NCI-H2107 treated with DMSO at 0.1 percent for 48 hours (cell line): ENCODE results near the gene ID4.
A peak's percentile ranks its signal among the peaks of the same experiment; 100 is the strongest.
"Not testable (repeated sequence)": the region's sequence is repeated elsewhere in the genome, so short reads cannot be mapped to it uniquely, and the experiment has no call there.

Experiments
- DNase-seq: peaks from one replicate; lab custom pipeline; 2025; ENCODE audit not compliant: unreplicated experiment; lab: John Stamatoyannopoulos, UW

ID4 gene

DNA sequence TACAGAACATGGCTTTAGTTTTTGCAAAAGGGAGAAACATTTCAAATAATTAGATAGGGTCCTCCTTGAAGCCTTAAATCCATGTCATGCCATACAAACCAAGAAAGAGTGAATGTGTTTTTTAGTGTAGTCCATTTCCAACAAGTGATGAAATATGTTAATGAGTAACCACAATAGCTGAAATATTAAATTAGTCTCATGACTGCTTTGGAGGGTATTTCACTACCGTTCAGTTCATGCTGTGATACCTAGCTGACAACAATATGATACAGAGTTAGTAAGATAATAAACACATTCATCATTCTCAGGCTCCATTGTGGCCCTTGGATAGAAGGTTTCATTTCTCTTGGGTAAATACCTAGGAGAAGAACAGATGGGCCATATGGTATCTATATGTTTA, 5.8 kb upstream of the ID4 start:
- no peak for DNase-seq

DNA sequence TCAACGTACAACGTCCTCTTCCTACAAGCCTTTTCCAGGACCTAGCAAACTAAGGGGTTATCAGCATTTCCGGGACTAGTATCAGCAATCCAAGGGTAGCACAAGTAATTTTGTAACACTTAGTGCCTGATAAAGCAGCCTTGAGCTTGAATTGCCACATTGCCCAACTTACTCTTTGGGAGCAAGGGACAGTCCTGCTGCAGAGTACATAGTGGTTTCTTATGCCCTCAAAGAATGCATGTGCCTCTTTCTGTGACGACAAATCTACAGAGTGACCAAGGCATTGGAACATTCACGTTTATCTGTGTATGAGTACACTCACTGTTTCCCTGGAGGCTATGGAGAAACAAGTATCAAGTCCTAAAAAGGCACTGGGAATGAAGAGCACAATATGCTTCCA, 3.2 kb upstream of the ID4 start:
- DNase-seq: no peak

- no peak for DNase-seq
These were observed 2.3 kb upstream of the ID4 start for GRCh38 chr6:19834858-19835257.

DNA sequence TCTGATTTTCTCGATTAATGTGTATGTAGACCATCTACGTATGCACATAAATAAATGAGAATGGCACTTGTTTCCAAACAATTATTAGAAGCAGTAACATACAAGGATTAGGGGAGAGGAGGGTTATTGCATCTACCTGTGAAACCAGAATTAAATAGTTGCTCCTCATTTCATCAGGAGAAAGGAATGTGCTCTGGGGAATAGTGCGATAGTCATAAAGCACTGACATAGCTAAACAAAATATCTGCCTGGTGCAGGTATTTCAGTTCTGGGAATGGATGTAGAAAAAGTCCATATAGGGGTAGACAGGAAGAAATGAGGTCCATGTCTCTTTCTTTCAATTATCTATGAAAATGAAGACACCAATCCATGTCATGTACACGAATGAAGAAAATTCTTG, 1.6 kb upstream of the ID4 start:
- no peak for DNase-seq

- DNase-seq: no peak
These were observed 606 bp downstream of the ID4 start for GRCh38 chr6:19837511-19838441.

GRCh38 chr6:19838442-19839236, 1.5 kb downstream of the ID4 start:
- peak; percentile 50 for DNase-seq

DNA sequence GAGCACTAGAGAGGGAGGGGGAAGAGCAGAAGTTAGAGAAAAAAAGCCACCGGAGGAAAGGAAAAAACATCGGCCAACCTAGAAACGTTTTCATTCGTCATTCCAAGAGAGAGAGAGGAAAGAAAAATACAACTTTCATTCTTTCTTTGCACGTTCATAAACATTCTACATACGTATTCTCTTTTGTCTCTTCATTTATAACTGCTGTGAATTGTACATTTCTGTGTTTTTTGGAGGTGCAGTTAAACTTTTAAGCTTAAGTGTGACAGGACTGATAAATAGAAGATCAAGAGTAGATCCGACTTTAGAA, 2.0 kb downstream of the ID4 start:
- DNase-seq: no peak

DNA sequence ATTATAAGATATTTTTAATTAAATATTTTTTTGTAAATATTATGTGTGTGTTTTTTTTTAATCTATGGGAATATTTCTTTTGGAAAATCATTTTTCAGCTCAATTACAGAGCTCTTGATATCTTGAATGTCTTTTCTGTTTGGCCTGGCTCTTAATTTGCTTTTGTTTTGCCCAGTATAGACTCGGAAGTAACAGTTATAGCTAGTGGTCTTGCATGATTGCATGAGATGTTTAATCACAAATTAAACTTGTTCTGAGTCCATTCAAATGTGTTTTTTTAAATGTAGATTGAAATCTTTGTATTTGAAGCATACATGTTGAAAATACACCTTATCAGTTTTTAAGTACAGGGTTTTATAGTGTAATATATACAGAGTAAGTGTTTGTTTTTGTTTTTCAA, 2.6 kb downstream of the ID4 start:
- DNase-seq: no peak

GRCh38 chr6:19841181-19841580, 4.0 kb downstream of the ID4 start:
- no peak for DNase-seq

DNA sequence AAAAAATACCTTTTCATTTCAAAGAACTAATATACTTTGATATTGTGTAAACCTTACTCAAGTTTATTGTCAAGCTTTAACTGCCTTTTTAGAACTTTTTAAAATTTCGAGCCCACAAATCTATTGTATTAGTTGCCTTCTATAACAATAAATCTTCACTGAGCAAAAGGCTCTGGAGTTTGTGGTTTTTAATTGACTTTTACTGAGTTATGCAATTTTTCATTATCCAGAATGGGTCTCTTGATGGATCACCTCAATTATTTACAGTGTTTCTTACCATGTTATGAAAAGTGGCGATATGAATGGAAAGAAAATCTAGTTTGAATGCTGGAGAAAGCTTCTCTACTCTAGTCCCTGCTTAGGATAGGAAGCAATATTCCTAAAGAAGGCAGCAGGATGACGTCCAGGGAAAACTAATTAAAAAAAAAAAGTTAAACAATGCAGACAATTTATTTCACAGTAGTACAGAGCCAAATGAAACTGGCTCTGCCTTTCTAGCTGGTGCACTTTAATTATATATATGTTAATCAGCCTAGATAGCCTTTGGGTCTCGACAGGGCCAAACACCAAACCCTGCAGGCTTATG, 5.0 kb downstream of the ID4 start:
- no peak for DNase-seq

- DNase-seq: no peak
These were observed 7.5 kb downstream of the ID4 start for GRCh38 chr6:19844689-19845088.

GRCh38 chr6:19845266-19846041, 8.3 kb downstream of the ID4 start:
- DNase-seq: no peak

DNA sequence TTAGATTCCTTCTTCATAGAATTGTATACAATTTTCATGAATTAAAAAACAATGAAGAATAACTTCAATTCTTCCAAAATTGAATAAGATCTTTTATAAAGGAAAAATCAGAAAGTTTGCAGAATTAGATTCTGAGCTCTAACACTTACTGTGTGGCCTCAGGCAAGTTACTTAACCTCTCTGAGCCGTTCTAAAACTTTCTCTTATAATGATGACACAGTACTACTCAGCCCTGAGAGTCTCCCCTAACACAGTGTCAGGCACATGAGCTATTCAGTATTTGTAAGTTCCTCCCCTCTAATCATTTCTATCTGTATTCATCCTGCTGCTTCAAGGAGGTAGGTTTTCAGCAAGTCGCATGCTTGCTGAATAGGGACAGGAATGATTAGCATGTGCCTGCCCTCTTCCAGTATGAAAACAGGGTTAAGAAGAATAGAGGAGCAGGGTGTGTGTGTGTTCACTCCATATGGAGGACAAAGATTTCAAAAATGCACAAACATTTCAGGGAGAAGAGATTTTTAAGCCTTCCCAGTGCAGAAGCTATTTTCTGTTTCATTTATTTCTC, 11.4 kb downstream of the ID4 start:
- DNase-seq: no peak

- no peak for DNase-seq
These were observed 12.0 kb downstream of the ID4 start for GRCh38 chr6:19849196-19849595.

GRCh38 chr6:19849755-19850154, 12.6 kb downstream of the ID4 start:
- DNase-seq: no peak

DNA sequence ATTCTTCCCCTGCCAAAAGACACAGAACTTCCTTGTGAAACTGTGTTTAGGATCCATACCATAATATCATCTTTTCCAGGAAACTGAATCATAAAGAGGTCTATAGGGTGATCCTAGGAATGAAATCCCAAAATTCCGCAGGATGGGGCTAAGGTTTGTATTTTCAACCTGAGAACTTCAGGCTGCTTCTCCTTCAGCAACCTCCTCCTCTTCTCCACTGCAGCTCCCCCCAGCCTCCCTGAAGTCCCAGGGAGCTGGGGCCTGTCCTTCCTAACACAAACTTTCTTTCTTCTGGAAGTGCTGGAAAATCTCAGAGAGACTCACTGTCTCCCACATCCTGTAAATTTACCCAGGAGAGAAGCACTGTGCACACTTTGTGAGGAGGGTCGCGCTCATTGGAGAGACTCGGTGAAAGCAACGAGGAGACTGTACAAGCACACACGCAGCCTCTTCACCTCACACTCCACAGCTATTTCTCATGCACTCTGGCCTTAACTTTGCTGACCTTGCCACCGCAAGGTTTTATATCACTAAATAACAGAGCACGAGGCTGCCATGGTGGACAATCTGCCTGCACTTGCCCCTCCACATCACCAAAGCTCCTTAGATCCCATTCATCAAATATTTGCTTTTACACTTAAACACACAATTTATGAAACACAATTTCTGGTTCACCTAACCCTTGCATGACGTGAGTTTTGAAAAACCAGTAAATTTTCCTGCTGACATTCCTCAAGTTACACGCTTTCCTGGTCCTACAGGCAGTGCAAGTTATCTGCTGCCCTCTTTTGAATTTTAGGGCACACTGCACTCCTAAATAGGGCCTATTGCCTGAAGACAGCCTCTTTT, 14.3 kb downstream of the ID4 start:
- peak; percentile 78 for DNase-seq

DNA sequence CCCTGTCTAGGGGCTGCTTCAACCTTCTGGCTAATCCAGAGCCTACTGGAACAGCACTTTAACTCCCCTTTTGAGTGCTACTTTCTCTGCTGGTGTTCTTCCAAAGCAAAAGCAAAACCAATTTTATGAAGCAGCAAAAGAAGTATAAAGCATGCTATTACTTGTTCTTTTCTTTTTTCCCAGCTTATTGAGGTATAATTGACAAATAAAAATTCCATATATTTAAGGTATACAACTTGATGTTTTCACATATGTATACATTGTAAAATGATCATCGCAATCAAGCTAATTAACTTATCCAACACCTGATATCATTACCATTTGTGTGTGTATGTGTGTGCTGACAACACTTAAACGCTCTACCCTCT, 14.9 kb downstream of the ID4 start:
- DNase-seq: no peak

DNA sequence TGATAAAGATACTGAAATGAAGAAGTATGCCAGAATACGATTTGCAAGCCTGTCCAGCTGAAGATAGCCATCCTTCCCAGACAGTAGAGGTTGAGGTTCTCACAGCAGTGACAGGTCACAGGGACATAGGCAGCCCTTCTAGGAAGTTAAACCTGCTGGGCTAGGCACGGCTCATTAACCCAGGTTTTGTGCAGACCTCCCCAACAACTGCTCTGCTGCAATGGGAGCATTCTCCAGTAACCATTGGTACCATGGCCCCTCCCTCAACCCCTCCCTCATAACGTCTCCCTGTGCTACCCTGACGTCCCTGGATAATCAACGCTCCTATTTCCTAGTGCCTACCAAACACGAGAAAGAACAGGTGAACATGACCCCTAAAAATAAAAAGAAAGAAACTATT, 15.8 kb downstream of the ID4 start:
- no peak for DNase-seq

DNA sequence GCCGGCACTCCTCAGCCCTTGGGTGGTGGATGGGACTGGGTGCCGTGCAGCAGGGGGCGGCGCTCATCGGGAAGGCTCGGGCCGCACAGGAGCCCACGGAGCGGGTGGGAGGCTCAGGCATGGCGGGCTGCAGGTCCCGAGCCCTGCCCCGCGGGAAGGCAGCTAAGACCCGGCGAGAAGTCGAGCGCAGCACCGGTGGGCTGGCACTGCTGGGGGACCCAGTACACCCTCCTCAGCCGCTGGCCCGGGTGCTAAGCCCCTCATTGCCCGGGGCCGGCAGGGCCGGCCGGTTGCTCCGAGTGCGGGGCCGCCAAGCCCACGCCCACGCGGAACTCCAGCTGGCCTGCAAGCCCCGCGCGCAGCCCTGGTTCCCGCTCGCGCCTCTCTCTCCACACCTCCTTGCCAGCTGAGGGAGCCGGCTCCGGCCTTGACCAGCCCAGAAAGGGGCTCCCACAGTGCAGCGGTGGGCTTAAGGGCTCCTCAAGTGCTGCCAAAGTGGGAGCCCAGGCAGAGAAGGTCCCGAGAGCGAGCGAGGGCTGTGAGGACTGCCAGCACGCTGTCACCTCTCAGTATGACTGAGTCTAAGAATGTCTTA, 17.3 kb downstream of the ID4 start:
- not testable (repeated sequence) for DNase-seq

DNA sequence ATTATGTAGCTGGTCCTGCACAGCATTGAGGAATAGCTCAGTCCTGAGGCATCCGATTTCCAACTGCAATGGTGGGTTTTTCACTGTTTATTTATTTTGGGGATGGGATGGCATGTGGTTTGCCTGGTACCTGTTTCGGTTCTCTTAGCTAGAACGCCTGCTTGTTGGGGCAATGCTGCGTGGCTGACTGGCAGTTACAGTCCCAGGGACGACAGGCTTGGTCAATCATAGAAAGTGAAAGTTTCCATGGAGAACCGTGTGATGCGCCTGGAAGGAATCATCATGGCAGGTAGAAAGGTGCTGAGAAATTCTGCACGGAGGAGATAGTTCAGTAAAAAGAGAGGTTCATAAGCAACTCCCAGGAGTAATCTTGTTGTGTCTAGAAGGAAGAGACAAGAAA, 18.4 kb downstream of the ID4 start:
- DNase-seq: no peak
